Measurements from ENCODE around the gene MYO1A. TPM values are rescaled to one million over a fixed set of nuclear protein-coding genes. Genes with fewer than 3 reads are reported as not detected.

MYO1A gene
- total RNA-seq, 1 experiment from 2014 or later, result 0.31 TPM

DNA sequence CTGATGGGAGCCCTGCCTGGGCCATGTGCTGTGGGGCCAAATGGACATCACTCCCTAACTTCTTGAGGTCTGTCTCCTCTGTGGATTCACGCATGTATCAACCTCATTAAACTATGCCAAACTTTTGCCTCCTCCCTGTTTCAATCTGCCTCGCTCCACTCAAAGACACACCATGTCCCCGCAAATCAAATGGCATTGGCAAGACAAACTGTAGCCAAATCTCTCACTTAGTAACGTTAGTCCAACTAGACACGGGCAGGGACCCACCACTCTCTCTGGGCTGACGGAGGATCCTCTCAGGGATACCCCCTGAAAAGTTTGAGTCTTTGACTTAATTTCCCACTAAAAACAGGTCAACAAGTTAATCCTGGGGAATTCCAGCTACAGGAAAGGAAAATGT lies 51.6 kb downstream of the MYO1A start:
- H3K36me3 Mint-ChIP-seq (ENCODE audit: insufficient read depth, unreplicated experiment), result no peaks in the 10 kb centered on the region
- peaks cover 5% of the 10 kb centered on the region for H3K4me1 Mint-ChIP-seq (ENCODE audit: low read depth, unreplicated experiment)
- no peaks in the 10 kb centered on the region for H3K9me3 Mint-ChIP-seq (ENCODE audit: low read depth, unreplicated experiment)
- no peaks in the 10 kb centered on the region for H3K27me3 Mint-ChIP-seq (ENCODE audit: unreplicated experiment)
- TF ChIP-seq, protein P1, sequence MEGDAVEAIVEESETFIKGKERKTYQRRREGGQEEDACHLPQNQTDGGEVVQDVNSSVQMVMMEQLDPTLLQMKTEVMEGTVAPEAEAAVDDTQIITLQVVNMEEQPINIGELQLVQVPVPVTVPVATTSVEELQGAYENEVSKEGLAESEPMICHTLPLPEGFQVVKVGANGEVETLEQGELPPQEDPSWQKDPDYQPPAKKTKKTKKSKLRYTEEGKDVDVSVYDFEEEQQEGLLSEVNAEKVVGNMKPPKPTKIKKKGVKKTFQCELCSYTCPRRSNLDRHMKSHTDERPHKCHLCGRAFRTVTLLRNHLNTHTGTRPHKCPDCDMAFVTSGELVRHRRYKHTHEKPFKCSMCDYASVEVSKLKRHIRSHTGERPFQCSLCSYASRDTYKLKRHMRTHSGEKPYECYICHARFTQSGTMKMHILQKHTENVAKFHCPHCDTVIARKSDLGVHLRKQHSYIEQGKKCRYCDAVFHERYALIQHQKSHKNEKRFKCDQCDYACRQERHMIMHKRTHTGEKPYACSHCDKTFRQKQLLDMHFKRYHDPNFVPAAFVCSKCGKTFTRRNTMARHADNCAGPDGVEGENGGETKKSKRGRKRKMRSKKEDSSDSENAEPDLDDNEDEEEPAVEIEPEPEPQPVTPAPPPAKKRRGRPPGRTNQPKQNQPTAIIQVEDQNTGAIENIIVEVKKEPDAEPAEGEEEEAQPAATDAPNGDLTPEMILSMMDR (IDR thresholded peaks at IDR 0.05; ENCODE audit: unreplicated experiment), result no peak
- H3K27ac Mint-ChIP-seq (ENCODE audit: unreplicated experiment), result no peak overlapping the region
- BruUV-seq (replicated peaks), result no TSS peak
- CTCF ChIA-PET, result no interaction called here
- no peak for DNase-seq
- intact Hi-C loops (cut with micrococcal nuclease; ENCODE audit: unreplicated experiment), result no loop called here
- H3K4me3 Mint-ChIP-seq (ENCODE audit: low read depth, unreplicated experiment), result no peak overlapping the region

DNA sequence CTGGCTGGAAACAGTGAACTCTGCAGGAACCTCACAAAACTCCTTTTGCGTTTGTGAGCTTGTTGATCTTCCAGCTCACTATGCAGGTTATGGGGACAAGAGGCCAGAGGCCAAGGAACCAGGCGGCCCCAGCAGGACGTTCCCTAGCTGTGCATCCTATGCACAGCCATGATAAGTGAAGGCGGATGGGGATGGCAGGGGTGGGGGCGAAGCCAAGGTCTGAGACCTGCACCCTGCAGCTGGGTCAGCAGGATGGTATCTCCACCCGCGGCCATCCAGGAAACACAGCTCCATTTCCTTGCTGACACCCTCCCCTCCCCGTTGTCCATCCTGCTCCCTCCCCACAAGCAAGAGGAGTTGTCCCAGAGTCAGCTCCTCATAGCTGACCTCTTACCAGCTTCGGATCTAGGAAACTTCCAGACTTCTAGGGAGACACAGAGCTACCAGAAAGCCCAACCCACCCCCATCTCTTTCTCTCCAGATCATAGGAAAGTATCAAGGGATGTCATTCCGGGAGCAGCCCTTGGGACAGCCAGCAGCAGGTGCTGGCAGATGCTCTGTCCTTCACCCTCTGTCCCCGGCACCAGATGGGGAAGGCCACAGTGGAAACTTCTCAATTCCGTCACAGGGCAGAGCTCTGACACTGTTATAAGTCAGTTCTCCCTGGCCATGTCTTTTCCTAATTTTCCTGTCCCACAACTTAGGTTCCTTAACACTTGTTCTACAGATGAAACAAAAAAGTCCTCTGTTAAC lies 53.0 kb downstream of the MYO1A start:
- Mint-ChIP-seq H3K27me3 (ENCODE audit: unreplicated experiment) (no peaks in the 10 kb centered on the region), H3K4me3 (ENCODE audit: low read depth, unreplicated experiment) (no peak overlapping the region), H3K27ac (ENCODE audit: unreplicated experiment) (no peak overlapping the region), H3K4me1 (ENCODE audit: low read depth, unreplicated experiment) (peaks cover 5% of the 10 kb centered on the region), H3K36me3 (ENCODE audit: insufficient read depth, unreplicated experiment) (no peaks in the 10 kb centered on the region), H3K9me3 (ENCODE audit: low read depth, unreplicated experiment) (no peaks in the 10 kb centered on the region)
- CTCF ChIA-PET, result no interaction called here
- TF ChIP-seq, protein P1 (IDR thresholded peaks at IDR 0.05; ENCODE audit: unreplicated experiment), result no peak
- no peak for DNase-seq
- intact Hi-C loops (cut with micrococcal nuclease; ENCODE audit: unreplicated experiment), result no loop called here
- no TSS peak for BruUV-seq (replicated peaks)

DNA sequence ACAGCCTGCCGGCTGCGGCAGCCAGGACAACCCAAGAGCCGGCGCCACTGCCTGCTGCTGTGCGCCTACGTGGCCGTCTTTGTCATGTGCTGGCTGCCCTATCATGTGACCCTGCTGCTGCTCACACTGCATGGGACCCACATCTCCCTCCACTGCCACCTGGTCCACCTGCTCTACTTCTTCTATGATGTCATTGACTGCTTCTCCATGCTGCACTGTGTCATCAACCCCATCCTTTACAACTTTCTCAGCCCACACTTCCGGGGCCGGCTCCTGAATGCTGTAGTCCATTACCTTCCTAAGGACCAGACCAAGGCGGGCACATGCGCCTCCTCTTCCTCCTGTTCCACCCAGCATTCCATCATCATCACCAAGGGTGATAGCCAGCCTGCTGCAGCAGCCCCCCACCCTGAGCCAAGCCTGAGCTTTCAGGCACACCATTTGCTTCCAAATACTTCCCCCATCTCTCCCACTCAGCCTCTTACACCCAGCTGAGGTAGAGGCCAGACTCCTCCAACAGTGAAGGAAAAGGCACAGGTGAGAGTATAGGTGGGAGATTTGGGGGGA lies 53.9 kb downstream of the MYO1A start:
- H3K4me1 Mint-ChIP-seq (ENCODE audit: low read depth, unreplicated experiment), result peaks cover 8% of the 10 kb centered on the region
- no peak for DNase-seq
- no peak overlapping the region for H3K27ac Mint-ChIP-seq (ENCODE audit: unreplicated experiment)
- intact Hi-C loops (cut with micrococcal nuclease; ENCODE audit: unreplicated experiment), result no loop called here
- H3K9me3 Mint-ChIP-seq (ENCODE audit: low read depth, unreplicated experiment), result no peaks in the 10 kb centered on the region
- TF ChIP-seq, protein P1 (IDR thresholded peaks at IDR 0.05; ENCODE audit: unreplicated experiment), result no peak
- no TSS peak for BruUV-seq (replicated peaks)
- no peak overlapping the region for H3K4me3 Mint-ChIP-seq (ENCODE audit: low read depth, unreplicated experiment)
- CTCF ChIA-PET, result no interaction called here
- no peaks in the 10 kb centered on the region for H3K36me3 Mint-ChIP-seq (ENCODE audit: insufficient read depth, unreplicated experiment)
- no peaks in the 10 kb centered on the region for H3K27me3 Mint-ChIP-seq (ENCODE audit: unreplicated experiment)

DNA sequence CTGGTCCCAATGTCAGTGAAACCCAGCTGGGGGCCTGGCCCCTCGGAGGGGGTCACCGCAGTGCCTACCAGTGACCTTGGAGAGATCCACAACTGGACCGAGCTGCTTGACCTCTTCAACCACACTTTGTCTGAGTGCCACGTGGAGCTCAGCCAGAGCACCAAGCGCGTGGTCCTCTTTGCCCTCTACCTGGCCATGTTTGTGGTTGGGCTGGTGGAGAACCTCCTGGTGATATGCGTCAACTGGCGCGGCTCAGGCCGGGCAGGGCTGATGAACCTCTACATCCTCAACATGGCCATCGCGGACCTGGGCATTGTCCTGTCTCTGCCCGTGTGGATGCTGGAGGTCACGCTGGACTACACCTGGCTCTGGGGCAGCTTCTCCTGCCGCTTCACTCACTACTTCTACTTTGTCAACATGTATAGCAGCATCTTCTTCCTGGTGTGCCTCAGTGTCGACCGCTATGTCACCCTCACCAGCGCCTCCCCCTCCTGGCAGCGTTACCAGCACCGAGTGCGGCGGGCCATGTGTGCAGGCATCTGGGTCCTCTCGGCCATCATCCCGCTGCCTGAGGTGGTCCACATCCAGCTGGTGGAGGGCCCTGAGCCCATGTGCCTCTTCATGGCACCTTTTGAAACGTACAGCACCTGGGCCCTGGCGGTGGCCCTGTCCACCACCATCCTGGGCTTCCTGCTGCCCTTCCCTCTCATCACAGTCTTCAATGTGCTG lies 54.6 kb downstream of the MYO1A start:
- intact Hi-C loops (cut with micrococcal nuclease; ENCODE audit: unreplicated experiment), result no loop called here
- no peaks in the 10 kb centered on the region for H3K36me3 Mint-ChIP-seq (ENCODE audit: insufficient read depth, unreplicated experiment)
- CTCF ChIA-PET, result interaction anchor here (0.6 kb wide), 1 partner anchor 135 kb away, joined by 4 read pairs; no protein-coding TSS in a partner anchor

More for the DNA sequence above, 54.6 kb downstream of the MYO1A start:
- Mint-ChIP-seq H3K9me3 (ENCODE audit: low read depth, unreplicated experiment) (no peaks in the 10 kb centered on the region), H3K27me3 (ENCODE audit: unreplicated experiment) (peaks cover under 1% of the 10 kb centered on the region), H3K4me1 (ENCODE audit: low read depth, unreplicated experiment) (peaks cover 8% of the 10 kb centered on the region), H3K27ac (ENCODE audit: unreplicated experiment) (no peak overlapping the region), H3K4me3 (ENCODE audit: low read depth, unreplicated experiment) (no peak overlapping the region)
- no TSS peak for BruUV-seq (replicated peaks)
- DNase-seq, result no peak
- TF ChIP-seq, protein P1 (IDR thresholded peaks at IDR 0.05; ENCODE audit: unreplicated experiment), result no peak
